Activated T-cell treated with anti-CD3 and anti-CD28 coated beads, Interleukin-2, amount 50 U/mL, for 48 hours (primary cell): ENCODE measurements around the gene CNKSR2.

Experiments
- DNase-seq, 2 experiments: peaks; one replicate each; pipeline ENCODE4 v3.0.0-alpha.2; 2020

The CNKSR2 gene

DNA sequence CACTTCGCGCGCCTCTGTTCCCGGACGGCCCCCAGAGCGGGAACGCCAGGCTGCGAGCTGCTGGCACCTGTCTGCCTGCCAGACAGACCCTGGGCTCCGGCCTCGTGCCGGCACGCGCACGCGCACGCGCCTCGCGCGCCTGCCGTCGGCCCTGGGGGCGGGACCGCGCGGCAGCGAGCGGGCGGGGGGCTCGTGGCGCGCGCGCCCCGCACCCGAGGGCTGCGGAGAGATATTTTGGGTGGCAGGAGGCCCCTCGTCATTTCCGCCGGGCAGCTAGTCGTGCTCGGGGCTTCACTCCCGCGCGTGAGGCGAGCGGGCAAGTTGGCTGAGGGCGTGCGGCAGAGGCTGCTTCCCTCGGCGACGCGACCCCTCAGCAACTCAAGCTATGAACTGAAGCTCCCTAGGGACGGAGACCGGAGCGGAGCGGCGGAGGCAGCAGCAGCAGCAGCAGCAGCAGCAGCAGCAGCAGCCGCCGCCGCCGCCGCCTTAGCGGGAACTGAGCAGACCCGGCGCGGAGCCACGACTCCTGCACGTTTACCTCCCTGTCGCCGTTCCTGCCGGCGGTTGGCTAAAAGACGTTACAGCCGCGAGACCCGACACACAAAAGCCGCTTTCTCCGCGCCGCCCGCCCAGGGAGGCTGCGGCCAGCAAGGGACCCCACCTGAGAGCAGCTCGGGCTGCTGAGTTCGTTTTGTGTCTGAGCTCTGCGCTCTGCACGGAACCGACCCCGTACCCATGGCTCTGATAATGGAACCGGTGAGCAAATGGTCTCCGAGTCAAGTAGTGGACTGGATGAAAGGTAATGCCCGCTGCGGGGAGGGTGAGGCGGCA is at the start of gene CNKSR2:
CNKSR2 (plus strand) TSS at position 256 of the 831 bp plus-strand sequence; CDS start at position 736, 480 bp downstream.
- DNase-seq: peak; percentile 67 to 80

DNA sequence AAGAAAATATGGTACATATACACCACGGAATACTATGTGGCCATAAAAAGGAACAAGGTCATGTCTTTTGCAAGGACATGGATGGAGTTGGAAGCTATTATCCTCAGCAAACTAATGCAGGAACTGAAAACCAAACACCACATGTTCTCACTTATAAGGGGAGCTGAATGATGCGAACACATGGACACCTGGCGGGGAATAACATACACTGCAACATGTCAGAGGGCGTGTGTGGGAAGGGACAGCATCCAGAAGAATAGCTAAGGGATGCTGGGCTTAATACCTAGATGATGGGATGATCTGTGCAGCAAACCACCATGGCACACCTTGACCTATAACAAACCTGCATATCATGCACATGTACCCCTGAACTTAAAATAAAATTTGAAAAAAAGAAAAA is 19.5 kb upstream of the CNKSR2 start:
- DNase-seq: no peak

DNA sequence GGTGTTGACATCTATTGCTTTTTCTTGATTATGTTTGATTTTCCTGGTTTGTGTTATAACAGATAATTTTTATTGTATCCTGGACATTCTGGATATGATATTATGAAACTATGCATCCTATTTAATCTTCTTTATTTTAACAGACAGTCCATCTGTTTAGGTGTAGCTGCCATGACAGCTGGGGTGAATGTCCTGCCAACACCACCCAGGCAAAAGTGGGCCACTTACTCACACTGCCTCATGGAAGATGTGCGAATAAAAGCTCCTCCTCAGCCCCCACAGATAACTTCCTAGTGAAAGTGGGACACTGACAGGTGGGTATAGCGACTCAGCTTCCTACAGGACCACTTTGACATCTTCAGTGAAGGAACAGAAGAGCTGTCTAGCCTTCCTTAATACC is 18.4 kb upstream of the CNKSR2 start:
- DNase-seq: no peak

DNA sequence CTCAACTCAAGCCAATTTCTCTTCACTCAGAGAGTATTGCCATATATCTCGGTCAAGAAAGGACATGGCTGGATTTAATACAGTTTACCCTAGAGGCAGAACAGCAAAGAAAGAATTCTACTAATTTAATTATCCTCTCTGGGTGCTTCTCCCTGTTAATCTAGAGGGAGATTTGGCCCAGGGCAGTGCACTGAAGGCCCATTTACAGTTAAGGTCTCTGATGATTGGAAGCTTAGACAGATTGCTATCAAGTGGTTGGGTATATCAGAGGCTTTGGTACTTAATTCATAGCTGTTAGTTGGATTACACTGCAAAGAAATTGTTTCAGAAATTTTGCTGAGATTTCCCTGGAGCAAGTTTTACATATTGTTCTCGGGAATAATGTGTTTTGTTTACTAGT is 4.6 kb upstream of the CNKSR2 start:
- DNase-seq: no peak

- no peak for DNase-seq
These were observed 1.2 kb upstream of the CNKSR2 start for GRCh38 chrX:21373001-21373400.

DNA sequence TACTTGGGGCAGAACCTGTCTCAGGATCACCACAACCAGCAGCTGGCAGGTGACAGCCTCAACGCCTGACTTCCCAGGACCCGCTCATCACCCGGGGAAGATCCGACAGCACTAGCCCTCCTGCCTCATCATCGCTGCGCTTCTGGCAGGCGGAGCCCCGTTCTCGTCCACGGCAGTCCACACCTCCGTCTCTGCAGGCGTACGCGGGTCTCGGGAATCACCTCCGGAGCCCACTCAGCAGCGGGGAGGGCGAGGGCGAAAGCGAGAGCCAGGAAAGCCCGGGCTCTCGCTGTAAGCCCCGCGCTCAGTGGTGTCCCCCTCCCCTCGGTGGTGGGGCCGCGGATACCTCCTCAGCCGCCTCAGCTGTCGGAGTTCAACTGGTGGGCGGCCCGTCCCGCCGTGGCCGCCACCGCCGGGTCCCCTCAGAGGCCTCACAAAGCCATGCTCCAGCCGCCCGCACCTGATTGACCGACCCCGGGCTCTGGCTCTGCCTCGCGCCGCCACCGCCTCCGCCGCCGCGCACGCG is 518 bp upstream of the CNKSR2 start:
- DNase-seq: peak in 1 of 2 experiments; percentile 44

DNA sequence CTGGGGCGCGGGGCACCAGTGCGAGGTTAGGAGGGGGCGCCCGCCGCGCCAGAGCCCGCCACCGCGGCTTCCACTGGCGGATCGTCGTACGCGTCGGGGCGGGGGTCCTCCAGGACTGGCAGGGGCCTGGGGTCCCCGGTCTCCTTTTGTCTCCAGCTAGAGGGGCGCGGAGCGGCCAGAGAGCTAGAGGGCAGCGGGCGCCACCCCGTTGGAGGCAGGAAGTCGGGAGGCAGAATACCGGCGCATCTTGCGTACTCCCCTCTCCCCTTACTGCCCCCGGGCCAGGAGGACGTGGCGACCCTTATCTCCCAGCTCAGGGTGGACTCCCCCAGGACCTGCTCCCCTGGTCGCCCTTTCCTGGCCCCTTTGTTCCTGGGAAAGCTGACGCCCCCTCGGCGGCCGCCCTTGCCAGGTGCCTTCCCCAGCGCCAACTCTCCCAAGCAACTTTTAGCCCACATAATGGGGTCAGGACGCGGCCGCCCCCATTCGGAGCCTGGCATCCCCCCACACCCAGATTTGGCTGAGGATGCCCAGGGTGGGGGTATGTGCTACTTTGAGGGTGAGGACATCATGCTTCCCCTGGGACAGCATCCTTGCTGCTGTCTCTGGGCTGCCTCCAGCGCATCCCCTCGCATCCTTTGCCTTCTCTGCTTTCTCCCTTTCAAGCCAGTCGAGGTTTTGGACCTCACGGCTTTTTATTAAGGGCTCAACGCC is 933 bp downstream of the CNKSR2 start:
- DNase-seq: peak; percentile 24 to 32

DNA sequence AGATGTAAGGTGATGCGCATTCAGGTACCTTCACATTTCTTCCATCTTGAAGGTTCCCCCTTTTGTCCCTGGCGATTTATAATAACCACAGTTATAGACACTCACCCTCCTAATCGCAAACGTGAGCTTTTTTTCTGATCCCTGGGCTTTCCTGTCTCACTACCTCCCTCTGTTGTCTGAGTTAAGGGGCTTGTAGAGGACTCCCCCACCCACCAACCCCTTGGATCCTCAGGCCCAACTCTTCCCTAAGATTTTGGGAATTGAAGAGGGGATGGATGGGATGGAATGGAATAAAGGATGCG is 1.4 kb downstream of the CNKSR2 start:
- no peak for DNase-seq

DNA sequence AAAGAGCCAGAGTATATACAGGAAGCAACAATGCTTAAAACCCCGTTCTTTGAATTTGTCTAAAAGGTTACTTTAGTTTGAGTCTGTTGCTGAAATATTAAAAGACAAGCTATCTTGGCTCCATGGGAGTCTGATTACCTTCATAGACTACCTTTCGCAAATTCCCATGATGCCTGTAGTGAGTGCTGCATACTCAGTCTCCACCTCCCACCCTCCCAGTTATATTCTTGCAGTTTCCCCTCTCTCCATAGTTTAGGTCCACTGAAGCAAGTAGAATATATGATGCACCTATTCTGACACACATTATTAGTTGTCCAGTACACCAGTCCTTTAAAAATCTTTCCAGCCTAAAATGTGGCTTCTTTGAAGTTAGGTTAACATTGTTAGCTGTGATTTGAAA is 2.4 kb downstream of the CNKSR2 start:
- no peak for DNase-seq

DNA sequence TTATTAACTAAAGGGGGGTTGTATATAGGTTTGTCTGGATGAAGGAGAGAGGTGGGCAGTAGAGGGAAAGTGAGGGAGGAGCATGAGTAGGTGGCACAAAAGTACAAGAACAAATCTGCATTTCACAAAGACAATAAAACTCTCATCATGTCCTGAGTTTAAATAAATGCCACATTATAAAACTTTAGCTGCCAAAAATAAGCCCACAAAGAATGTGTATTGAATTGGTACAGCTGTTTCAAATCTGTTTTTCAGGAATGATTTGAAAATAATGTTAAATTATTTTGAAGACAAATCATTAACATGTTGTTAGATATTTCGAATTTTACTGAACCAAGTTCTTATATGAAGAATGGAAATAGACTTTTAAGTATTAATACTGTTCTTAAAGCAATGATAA is 5.8 kb downstream of the CNKSR2 start:
- no peak for DNase-seq

DNA sequence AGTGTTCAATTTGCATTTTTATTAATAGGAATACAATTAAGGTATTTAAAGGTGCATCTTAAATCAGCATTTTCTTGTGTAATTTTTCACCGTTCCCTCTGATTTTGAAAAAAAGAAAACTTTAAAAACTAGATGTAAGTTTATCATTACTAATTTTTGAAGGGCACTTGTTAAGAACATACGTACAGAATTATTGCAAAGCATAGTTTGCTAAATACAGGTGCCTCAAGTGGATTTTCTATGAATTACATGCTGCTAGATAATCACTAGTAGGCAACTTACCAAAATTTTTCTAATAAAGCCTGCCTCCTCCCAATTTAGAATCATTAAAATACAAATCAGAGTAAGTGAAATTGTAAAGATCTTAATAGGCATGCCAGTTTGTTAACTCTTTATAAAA is 8.5 kb downstream of the CNKSR2 start:
- no peak for DNase-seq

DNA sequence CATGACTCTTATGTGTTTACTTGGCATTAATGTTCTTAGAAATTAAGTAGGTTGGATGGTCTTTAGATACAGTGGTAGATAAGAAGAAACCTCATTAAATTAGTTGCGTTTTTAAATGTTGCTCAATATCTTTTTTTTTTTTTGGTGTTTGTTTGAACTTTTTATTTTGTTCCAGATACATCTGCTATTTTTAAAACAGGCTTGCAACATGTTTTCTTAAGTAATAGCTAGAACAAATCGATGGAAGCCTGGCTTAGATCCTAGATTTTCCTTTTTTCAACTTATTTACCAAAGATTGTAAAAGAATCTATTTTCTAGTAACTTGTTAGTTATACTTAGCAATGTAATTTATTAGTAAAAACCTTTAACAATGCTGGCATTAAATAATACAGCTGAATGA is 9.3 kb downstream of the CNKSR2 start:
- no peak for DNase-seq

DNA sequence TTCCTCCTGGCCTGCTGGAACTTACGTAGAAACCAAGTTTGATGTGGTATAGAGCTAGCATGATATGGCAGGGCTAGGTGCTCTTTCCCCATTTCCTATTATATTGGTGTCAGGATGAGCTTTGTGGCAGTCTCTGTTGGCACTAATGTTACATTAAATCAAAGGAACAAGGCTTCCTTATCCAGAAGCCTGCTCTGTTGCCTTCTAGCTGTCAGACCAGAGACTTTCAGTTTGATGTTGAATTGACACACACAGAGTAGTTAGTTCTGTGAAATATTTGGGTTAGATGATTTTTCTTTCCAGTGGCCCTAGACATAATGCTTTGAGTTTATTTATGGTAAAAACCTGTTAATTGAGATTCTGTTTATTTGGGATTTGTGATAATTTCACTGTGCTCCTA is 10.0 kb downstream of the CNKSR2 start:
- DNase-seq: no peak

DNA sequence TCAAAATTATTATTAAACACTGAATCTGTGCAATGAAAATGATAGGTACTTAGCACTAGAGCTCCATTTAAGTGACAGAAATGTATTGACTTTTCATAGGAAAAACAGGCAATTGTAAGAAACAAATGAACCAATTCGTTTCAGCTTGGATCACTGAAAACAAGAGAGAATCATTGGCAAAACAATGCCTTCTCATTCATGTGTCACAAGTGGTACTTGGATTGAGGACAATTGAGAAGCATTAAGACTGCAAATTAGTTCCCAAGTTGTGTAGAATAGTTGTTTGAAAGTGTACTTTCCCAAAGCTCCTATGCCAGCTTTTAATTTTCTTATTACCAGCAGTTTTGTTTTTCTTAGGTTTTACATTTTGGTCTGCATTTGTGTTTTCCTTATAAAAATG is 20.6 kb downstream of the CNKSR2 start:
- no peak for DNase-seq

DNA sequence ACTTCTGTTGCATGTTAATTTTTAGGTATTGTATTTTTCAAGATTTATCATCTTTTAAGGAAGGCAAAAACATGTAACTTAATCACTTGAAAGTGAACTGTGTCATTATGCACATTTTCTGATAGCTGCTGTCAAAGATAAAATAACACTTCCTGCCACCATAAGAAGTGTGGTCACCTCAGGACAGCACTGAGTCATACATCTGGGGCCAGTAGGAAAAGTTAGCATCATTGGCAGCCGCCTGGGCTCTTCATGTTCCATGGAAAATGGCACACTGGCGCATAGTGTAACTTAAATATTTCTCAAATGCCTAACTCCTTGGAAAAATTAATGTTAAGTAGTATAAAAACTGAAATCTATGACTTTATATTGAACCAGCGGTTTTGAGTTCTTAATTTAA is 24.2 kb downstream of the CNKSR2 start:
- no peak for DNase-seq

- no peak for DNase-seq
These were observed 26.3 kb downstream of the CNKSR2 start for GRCh38 chrX:21400408-21401121.

- no peak for DNase-seq
These were observed 34.1 kb downstream of the CNKSR2 start for GRCh38 chrX:21408307-21408706.

DNA sequence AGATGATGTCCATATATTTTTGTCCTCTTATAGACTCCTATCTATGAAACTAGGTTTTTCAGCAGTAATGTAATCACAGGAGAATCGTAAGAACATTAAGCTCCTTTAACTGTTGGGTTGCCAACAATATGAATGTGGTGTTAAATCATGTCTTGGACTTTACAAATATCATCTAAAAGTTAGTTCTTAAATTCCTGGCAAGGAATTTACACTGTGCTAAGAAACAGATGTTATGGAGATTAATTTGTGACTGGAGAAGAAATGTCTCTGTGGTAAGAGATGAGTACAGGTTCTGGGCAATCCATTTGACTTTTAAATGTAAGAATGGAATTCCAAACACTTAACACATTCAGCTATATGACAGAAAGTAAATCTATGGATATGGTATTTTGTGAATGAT is 34.6 kb downstream of the CNKSR2 start:
- DNase-seq: no peak

DNA sequence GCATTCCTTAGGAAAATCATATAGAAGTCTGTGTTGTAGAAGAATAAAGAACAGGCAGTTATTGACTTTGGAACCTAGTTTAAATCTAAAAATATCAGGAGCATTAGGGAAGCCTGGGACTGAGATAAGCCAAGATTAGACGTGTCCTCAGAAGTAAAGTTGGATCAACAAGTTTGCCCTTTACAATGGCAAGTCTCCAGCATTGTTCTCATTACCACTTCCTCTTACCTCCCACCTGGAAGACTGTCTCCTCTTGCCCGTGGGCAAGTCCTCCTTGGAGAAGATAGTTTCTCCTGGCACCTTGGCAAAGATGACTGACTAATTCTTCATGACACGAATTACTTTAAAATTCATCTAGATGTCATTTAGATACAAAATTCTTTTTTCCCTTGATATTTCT is 37.8 kb downstream of the CNKSR2 start:
- no peak for DNase-seq

DNA sequence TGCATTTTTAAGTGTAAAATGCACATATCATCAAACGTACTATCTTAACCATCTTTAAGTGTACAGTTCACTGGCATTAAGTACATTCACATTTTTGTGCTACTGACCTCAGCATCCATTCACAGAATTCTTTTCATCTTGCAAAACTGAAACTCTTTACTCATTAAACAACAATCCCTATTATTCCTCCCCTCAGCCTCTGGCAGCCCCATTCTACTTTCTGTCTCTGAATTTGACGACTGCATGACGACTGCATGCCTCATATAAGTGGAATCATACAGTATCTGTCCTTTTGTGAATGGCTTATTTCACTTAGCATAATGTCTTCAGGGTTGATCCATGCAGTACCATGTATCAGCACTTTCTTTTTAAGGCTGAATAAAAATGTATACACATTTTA is 38.7 kb downstream of the CNKSR2 start:
- DNase-seq: no peak

DNA sequence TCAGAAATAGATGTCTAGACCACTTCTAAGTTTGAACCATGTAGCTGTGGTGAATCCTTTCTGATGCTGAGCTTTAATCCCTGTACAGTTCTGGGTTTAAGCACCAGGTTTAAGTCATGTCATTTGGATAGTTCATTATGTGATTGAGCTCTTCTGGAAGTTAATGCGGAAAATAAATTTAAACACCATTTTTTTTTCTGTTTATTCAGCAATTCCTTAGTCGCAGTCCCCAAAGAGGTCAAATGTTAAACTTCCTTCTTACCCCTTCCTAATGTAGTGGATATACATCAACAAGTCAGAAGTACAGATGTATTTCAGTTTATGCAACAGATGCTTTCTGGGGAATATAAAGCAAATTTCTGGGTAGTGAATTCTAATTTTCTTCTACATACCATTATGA is 52.9 kb downstream of the CNKSR2 start:
- DNase-seq: no peak

DNA sequence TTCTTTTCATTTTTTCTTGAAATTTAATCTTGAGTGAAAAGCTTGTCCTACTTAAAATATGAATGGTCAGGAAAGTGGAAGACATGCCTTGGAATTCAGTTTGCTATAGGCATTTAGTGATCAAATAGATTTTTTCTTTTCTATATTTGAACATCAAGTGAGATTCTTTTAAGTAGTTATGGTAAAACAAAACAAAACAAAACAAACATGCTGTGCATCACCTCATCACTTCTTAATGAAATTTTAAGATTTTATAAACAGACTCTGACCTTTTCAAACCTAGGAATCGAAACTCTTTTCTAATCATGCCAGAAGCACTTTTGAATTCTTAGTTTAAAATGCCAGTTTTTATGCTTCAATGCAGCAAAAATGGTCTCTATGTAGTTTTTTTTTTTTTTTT is 62.8 kb downstream of the CNKSR2 start:
- no peak for DNase-seq

GRCh38 chrX:21438792-21439191 is 64.6 kb downstream of the CNKSR2 start:
- DNase-seq: no peak

DNA sequence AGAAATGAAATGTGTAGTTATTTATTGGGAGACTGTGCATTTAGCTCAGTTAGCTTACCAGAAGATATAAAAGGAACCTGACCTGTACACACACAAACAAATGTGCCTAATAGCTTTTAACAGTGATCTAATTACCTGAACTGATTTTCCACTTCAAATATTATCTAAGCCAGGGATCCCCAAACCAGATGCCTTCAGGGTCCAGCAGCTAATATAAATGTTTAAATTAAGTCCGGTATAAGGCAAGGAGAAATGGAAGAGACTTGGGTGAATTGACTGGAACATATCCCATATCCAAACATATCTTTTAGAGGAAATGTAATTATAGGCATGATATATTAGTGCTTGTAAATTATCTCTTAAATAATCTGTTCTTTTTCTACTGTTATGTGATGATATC is 66.7 kb downstream of the CNKSR2 start:
- no peak for DNase-seq
